Retina (tissue), 1 donor: ENCODE measurements around the gene CREBRF.
"Not testable (repeated sequence)": the region's sequence is repeated elsewhere in the genome, so short reads cannot be mapped to it uniquely, and the experiment has no call there.

Source experiments
- DNase-seq: peaks from one replicate; pipeline ENCODE4 v3.0.0-alpha.2; 2016

CREBRF gene

DNA sequence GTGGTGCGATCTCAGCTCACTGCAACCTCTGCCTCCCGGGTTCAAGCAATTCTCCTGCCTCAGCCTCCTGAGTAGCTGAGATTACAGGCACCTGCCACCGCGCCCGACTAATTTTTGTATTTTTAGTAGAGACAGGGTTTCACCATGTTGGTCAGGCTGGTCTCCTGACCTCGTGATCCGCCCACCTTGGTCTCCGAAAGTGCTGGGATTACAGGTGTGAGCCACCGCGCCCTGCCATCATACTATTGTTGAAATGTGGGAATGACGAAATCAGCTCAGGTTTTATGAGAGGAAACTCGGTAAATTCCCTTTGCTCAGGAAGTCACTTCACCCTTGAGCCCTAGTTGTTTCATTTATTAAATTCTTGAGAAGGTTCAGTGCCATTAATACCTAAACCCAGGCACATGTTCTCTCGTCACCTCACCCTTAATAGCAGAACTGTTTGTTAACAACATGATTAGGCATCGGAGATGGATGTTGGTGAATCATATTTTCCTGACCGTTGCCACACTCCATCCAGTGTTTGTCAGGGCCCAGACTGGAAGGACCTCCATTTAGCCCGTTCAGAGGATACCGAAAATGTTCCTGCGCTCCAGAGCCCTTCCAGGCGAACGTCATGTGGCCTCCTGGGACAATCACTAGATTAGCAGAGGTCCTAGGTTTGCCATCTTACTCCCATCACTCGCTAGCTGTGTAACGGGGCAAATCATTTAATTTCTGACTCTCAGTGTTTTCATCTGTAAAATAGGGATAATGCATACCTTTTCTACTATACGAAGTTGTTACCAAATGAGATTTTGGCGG lies 20.0 kb upstream of the CREBRF start:
- no peak for DNase-seq

DNA sequence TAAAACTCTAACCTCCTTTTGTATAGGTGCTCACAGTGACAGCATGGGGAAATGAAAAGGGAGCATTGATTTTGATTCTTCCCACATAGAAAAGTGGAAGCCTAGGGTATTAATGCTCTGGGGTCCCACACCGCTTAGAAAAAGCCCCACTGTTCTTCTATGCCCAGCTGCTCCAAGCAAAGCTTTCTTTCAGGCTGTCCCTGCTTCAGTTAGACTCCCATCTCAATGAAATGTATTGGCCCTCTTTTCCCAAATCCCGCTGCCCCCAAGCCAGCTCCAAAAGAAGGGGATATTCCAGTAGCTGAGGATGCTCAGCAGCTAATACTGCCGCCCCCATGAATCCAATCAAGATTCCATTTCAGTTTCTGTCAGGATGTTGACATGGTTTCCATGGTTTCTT lies 17.0 kb upstream of the CREBRF start:
- DNase-seq: no peak

DNA sequence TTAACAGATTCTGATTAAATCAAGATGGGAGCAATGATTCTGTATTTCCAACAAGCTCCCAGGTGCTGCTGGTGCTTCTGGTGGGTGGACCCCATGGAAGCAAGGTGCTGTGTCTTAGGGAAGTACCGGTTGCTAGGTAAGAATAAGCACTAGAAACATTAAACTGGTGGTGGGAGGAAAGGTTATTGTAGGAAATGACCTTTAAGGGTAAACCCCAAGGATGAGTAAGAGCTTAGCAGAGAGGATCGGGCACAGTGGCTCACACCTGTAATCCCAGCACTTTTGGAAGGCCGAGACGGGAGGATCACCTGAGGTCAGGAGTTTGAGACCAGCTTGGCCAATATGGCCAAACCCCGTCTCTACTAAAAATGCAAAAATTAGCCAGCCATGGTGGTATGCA lies 16.2 kb upstream of the CREBRF start:
- no peak for DNase-seq

DNA sequence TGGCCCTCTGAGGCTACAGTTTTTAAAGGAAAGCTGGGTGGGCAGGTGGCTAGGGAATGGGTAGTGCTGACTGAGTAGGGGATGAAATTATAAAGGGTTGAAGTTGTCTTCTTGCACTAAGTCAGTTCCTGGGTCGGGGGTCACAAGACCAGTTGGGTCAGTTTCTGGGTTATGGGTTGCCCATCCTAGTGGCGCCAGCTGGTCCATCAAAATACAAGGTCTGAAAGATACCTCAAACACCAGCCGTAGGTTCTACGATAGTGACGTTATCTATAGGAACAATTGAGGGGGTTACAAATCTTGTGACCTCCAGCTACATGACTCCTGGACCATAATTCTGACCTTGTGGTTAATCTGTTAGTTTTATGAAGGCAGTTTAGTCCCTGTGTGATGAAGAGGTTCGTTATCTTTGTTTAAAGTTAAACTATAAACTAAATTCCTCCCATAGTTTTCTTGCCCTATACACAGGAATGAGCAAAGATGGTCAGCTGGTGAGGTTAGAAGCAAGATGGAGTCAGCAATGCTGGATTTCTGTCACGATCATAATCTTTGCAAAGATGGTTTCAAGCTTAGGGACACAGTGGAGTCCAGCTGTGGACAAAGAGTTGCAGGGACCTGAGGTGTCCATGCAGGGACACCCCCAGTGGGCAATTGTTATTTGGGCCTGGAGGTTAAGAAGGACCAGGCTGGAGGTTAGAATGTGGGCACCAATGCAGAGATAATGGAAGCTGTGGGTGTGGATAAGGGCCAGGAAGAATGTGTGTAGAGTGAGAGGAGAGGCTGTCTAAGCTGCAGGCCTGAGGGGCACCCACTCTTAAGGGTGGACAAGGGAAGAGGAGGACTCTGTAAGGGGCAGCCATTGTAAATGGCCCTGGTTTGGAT lies 14.0 kb upstream of the CREBRF start:
- no peak for DNase-seq

DNA sequence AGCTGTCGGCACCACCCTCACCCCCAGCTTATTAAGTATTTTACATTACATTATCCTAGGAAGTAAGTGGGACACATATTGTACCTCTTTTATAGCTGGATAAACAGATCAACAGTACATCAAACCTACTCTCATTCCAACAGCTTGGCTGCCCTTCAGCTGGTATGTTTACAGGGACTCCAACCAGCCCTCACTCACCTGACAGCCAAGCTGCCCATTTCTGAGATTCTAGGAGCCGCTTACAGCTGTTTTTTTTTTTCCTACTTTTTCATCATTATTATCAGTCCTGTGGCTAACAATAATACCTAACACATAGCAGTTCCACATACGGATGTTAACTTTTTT lies 13.4 kb upstream of the CREBRF start:
- DNase-seq: no peak

DNA sequence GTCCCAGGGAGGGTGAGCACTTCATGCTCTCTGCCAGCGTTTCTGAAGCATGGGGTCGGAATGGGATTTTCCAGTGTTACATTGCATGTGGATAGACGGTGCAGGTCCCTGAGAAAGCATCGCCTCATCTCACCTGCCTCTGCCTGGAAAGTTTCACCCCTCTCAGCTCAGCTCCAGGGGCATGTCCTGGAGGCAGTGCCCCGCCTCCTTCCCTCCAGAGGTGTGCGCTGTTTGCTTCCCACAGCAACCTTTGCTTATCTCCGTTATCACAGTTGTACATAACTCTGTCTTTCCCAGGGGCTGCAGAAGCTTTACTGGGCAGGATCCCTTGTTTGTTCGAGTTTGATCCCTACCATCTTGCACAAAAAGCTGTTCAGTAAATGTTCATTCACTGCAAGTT lies 10.7 kb upstream of the CREBRF start:
- DNase-seq: no peak

DNA sequence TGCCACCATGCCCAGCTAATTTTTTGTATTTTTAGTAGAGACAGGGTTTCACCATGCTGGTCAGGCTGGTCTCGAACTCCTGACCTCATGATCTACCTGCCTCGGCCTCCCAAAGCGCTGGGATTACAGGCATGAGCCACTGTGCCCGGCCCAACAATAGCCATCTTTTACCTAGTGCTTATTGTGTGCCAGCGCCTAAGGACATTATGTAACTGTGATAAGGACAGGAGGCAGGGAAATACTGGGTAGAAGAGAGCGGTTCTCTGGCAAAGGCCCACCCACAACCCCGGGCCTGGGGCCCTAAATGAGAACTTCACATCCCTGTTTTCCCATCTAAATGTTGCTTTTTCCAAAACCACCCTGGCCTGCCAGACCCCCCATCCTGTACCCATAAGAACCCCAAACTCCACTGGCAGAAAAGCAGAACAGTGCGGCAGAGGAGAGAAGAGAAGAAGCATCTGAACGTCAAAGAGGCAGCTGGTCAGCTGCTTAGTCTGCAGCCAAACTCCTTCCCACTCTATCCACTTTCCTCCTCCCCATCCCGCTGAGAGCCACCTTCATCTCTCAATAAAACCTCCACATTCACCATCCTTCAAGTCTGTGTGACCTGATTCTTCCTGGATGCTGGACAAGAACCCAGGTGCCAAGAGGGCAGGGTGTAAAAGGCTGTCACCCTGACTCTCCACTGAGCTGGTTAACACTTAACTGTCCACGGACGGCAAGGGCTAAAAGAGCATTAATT lies 8.9 kb upstream of the CREBRF start:
- not testable (repeated sequence) for DNase-seq

DNA sequence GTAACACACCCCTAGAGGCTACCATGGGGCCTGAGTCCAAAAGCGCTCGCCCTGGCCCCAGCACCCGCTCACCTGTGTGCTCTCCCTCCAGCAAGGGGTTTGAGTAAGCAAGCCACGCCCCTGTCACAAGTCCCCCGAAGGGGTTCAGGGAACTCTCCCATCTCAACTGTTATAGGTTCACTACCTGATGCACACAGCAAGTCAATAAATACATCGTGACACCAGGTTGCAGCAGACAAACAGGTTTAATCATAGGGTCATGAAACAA lies 8.4 kb upstream of the CREBRF start:
- DNase-seq: no peak

DNA sequence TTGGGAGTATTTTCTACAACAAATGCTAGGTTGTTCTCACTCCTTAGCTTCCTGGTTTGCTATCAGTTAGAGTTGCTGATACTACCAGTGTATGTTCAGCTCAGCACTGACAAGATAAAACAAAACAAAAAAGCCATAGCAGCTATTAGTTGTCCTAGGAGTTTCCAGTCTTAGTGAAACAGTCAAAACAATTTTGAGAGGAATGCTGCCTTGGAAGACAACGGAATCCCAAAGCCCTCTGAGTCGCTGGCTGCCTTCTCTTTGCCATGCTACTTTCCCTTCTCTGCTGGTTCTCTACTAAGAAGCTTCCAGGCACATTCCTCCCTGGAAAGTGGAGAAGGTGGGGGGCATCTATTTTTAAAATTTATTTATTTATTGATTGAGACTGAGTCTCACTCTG lies 5.4 kb upstream of the CREBRF start:
- no peak for DNase-seq

DNA sequence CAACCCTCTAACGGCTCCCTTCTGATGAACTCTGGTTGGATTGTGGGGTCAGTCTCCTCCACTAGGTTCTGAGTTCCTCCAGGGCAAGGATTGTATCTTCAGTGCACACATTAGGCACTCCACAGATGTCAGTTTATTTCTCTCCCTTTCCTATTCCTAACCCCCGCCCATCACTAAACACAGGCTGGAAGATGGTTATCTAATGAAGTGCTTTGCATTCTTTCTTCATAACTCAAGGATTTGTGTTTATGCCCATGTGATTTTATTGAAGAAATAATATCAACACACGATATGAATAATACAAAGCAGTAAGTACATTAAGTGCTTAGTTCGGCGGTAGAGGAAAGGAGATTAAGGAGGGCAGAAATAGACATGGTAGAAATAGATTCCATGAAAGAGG lies 4.4 kb upstream of the CREBRF start:
- DNase-seq: no peak

DNA sequence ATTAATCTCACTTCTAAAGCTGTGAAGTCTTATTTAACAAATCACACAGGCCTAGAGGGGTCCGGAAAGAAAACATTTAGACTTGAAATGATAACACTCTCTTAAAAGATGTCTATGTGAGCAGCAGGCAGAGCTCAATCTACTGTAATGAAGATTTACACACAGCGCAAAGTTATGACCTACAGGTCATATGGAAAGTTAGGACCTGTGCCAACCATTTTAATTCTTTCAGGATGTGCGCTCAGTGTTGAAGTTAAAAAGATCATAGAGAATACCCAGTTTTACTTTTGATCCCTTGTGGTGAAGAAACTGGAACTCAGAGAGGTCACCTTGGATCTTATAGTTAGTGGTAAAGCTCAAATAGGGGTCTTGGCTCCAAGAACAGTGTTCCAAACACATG lies 3.1 kb upstream of the CREBRF start:
- DNase-seq: no peak

DNA sequence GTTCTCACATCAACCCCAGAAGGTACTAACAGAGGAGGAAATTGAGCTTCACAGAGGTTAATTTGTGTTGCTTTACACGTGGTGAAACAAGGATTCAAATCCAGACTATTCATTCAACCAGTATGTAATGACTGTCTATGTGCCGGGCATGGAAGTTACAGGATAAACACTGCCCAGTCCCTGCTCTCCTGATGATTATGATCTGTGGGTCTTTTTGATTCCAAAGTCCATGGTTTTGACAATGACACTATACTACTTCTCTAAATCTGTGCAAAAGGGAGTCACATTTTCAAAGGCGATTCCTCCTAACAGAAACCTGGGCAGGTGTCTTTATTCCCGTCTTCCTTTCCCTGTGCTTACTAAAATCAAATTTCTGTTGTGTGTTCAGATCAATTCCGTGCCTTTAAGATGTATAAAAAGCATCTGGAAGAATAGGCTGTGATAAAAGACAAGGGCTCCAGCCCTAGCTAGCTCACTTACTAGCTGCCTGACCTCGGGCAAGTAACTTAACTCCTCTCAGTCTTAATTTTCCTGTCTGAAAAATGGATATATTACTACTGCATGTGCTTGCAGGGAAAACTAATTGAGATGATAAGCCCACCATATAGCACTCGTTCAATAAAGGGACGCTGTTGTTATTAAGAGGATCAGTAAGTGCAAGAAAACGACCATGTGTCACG lies 970 bp upstream of the CREBRF start:
- DNase-seq: no peak

DNA sequence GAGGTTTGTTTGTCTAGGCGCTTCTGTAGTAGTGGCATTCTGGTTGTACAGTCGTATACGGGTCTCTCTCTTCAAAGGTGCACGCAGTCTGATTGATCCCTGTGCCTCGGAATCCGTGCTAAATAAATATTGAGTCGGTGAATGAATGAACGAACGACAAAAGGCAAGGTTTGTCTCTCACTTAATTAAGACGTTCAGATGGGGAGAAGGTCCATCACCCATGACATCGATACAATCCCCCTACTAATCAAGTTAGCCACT lies 500 bp upstream of the CREBRF start:
- DNase-seq: no peak

DNA sequence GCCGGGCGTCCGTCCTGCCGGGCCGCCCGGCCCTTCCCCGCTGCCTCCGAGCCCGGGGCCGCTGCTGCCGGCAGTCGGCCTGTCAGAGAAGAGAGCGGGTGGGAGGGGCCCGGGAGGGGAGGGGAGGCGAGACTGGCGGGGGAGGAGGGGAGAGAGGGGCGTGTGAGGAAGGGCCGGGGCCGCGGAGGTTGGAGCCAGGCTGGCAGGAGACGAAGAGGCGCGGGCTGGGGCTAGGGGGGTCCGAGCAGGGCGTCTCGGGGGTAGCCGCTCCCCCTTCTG lies 570 bp downstream of the CREBRF start:
- DNase-seq: no peak

DNA sequence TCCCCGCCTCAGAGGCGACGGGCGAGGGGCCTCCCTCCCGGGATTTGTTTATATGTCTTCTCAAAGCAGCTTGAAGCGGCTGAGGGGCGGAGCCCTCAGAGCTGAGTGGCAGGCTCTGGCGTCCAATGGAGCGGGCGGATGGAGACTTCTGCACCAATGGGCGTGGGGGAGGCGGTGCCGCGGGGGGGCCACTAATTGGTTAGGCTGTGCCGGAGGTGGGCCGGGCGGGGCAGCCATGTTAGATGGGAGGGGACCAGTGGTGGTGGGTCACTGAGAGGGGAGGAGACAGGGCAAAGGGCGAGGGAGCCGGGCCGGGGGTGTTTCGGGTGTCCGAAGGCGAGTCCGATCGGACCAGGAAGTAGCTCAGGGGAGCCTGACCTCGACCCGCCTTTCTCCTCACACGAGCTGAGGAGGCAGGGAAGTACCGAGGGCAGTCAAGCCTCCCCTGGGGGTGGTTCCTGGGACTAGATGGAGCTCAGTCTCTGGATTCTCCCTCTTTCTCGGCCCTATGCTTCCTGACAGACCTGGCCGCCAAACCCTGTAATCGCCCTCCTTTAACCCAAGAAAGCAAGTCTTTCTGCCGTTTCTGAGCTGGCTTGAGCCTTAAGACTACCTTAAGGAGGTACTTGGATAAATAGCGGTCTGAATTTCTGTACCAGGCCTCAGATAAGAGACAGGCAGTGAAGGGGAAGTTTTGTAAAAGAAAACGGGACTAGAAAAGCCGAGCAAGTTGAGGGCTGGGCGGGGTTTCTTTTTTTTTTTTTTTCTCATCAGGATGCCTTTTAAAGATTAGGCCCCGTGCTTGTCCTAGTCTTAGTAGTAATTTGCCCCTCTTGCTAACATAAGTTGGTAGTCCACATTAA lies 1.1 kb downstream of the CREBRF start:
- peak; percentile 97 for DNase-seq

DNA sequence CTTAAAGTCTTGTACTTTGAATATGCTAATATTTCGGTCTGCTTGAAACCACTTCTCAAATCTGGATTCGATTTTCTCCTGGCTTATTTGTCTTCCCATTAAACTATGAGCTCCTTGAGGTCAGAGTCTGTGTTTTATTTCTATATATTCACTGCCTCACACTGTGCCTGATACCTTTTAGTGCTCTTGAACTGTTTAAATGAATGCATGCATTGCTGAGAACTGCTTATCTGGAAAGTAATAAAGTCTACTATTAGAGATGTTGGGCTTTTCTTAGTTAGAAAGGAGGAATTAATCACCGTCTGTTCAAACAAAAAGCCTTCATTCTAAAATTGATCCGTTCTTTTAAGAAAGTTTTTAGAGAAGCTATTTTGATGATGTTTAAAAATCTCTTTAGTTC lies 6.0 kb downstream of the CREBRF start:
- DNase-seq: no peak

DNA sequence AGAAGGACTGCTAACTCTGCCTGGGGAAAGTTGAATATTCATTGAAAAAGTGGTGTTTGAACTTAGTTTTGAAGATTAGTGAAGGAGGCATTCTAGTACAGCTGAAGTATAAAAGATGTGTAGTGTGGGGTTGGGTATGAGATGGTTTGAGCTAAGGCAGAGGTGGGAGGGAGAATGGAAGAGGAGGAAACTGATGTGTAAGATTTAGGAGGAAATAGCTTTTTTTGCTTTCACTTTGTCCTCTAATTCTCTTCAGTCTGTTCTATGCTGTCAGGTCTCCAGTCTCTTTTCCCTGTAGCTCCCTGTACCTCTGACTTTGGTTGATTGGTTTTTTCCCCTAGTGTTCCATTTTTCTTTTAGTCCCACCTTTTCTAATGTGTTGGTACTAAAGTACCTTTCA lies 9.0 kb downstream of the CREBRF start:
- no peak for DNase-seq

DNA sequence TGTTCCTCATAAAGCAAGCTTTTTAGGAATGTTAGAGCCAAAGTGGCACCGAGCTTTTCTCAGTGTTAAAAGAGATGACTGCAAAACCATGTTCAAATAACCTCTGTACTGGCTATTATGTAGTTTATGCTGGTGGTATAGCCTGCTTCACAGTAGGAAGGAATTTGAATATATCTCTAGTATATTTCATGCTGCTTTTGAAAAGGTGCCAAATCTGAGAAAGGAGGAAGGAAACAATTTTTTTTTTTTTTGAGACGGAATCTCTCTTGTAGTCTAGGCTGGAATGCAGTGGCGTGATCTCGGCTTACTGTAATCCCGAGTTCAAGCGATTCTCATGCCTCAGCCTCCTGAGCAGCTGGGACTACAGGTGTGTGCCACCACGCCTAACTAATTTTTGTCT lies 13.5 kb downstream of the CREBRF start:
- no peak for DNase-seq

DNA sequence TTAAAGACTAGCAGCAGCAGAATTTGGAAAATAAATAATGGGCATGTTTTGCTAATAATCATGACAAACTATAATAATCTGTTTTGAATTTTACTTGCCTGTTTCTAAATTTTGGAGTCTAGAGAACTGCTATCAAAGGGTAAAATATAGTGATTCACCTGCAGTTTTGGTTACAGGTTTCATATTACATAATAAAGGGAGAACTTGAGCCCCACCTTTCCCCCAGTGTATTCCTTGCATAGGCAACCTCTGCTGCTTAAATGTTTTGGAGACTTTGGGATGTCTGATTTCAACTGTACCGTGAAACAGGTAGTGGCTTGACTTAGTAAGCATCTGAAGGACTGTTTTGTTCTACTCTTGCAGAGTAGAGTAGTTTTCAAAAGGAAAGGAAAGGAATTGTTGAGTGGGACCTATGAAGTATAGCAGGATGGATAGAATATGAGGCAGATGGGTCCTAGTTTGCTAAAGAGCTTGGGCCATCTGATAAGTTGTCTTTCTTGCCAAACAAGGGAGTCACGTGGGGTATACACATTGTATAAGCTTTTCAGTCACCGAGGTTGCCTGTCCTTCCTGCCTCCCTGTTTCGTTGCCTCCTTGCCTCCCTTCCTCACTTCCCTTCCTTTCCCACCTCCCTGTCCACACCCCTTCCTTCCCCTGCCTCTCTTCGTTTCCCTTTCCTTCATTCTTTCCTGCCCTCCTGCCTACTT lies 19.1 kb downstream of the CREBRF start:
- no peak for DNase-seq

DNA sequence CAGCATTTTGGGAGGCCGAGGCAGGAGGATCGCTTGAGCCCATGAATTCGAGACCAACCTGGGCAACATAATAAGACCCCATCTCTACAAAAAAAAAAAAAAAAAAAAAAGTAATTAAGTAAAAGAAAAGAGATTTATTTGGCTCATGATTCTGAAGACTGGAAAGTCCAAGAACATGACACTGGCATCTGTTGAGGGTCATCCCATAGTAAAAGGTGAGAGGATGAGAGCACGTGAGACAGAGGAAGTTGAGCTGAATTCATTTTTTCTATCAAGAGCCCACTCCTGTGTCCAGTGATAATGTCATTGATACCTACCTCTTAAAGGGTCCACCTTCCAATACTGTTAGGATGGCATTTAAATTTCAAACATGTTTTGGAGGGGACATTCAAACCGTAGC lies 19.8 kb downstream of the CREBRF start:
- no peak for DNase-seq

DNA sequence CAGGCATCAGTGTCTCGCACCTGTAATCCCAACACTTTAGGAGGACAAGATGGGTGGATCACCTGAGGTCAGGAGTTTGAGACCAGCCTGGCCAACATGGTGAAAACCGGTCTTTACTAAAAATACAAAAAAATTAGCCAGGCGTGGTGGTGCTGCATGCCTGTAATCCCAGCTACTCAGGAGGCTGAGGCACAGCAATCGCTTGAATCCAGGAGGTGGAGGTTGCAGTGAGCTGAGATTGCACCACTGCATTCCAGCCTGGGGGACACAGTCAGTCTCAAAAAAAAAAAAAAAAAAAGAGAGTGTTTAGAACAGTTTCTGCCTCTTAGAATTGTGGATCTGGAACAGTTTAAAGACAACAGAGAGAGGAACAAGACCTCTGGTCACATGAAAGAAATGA lies 20.3 kb downstream of the CREBRF start:
- DNase-seq: not testable (repeated sequence)

DNA sequence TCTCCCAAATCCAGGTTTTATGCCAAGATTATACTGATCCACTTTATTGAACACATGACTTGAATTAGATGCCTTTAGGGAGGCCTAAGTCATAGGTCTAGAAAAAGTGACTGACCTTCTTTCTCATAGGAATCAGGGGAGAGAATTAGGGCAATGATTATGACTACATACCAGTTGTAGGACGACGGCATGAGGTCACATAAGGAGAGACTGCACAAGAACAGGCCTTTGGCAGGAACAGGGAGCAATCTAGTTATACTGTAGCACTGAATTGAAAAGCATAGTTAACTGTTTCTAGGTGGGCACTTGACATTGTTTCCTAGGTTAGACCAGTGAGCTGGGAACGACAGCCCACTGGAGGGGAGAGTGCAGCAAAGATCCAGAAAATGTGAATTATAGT lies 22.7 kb downstream of the CREBRF start:
- no peak for DNase-seq
